GM18519 (cell line): ENCODE results near the gene CACNG7.

Experiments used
- ATAC-seq: cut with Tn5 transposase; IDR thresholded peaks from one replicate; pipeline ENCODE4 v1.9.1; 2021; ENCODE audit warnings: mild to moderate bottlenecking, moderate library complexity; ENCODE audit not compliant: unreplicated experiment, low FRiP score

CACNG7 gene

GRCh38 chr19:53904909-53905308 lies 4.2 kb upstream of the CACNG7 start:
- no peak for ATAC-seq

- ATAC-seq, result no peak
These were observed 3.3 kb upstream of the CACNG7 start for GRCh38 chr19:53905787-53906186.

GRCh38 chr19:53906211-53907192 lies 2.6 kb upstream of the CACNG7 start:
- no peak for ATAC-seq

- no peak for ATAC-seq
These were observed 1.9 kb upstream of the CACNG7 start for GRCh38 chr19:53907193-53907581.

- ATAC-seq, result no peak
These were observed 1.4 kb upstream of the CACNG7 start for GRCh38 chr19:53907690-53908089.

- no peak for ATAC-seq
These were observed 758 bp upstream of the CACNG7 start for GRCh38 chr19:53908106-53908934.

- no peak for ATAC-seq
These were observed 542 bp downstream of the CACNG7 start for GRCh38 chr19:53909471-53910169.

- no peak for ATAC-seq
These were observed 1.1 kb downstream of the CACNG7 start for GRCh38 chr19:53910170-53910518.

GRCh38 chr19:53912653-53913052 lies 3.6 kb downstream of the CACNG7 start:
- ATAC-seq, result no peak

- no peak for ATAC-seq
These were observed 5.9 kb downstream of the CACNG7 start for GRCh38 chr19:53915000-53915399.

GRCh38 chr19:53916004-53916403 lies 6.9 kb downstream of the CACNG7 start:
- ATAC-seq, result no peak

GRCh38 chr19:53917356-53917755 lies 8.3 kb downstream of the CACNG7 start:
- ATAC-seq, result no peak

GRCh38 chr19:53927739-53928138 lies 18.7 kb downstream of the CACNG7 start:
- ATAC-seq, result no peak

GRCh38 chr19:53936029-53936428 lies 27.0 kb downstream of the CACNG7 start:
- ATAC-seq, result no peak

- ATAC-seq, result no peak
These were observed 33.1 kb downstream of the CACNG7 start for GRCh38 chr19:53942001-53942786.

- ATAC-seq, result no peak
These were observed 35.3 kb downstream of the CACNG7 start for GRCh38 chr19:53944416-53944815.

GRCh38 chr19:53944933-53945332 lies 35.9 kb downstream of the CACNG7 start:
- ATAC-seq, result no peak

GRCh38 chr19:53945441-53945840 lies 36.4 kb downstream of the CACNG7 start:
- ATAC-seq, result no peak

- no peak for ATAC-seq
These were observed 36.9 kb downstream of the CACNG7 start for GRCh38 chr19:53945998-53946397.

- ATAC-seq, result no peak
These were observed 38.5 kb downstream of the CACNG7 start for GRCh38 chr19:53947624-53948023.
